CD4-positive, alpha-beta T cell treated with Interleukin-15 for 1 hour (primary cell): ENCODE data around the gene ANP32B.
A peak's percentile ranks its signal among the peaks of the same experiment; 100 is the strongest.
"Not testable (repeated sequence)": the region's sequence is repeated elsewhere in the genome, so short reads cannot be mapped to it uniquely, and the experiment has no call there.

Experiments used
- DNase-seq: peaks from one replicate; pipeline ENCODE4 v3.0.0-alpha.2; 2020

ANP32B gene

GRCh38 chr9:97964901-97965300 lies 18.2 kb upstream of the ANP32B start:
- DNase-seq: no peak

DNA sequence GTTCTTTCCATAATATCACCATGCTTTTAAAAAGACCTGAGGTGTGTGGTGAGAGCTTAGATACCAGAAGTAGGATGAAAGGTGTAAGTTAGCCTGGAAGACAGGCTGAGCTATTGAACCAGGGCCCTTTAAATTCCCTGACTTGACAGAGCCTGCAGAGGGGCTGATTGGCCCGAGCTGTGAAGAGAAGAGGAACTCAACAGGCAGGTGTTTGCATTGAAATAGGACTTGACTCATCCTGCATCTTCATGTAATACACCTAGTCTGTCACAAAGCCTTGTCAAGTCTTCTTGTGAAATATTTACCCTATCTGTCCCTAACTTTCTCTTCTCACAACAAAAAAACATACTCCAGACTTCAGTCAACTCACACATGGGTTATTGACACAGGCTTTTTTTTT lies 16.6 kb upstream of the ANP32B start:
- DNase-seq: no peak

DNA sequence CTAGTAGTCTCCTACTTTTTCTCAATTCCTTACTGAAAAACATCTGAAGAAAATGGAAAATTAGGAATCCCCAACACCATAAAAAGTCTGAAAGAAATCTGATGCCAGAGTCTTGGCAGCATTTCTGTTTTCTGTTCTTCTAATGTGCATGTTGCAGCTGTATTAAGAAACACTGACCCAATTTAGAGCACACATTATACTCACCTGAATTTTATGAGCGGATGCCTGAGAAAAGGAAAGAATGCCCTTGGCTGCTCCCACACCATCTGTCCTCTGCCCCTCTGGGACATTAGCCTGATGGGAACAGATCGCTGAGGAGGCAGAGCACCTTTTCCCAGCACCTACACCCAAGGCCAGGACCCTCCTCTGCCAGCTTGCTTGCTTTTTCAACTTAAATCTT lies 14.1 kb upstream of the ANP32B start:
- no peak for DNase-seq

DNA sequence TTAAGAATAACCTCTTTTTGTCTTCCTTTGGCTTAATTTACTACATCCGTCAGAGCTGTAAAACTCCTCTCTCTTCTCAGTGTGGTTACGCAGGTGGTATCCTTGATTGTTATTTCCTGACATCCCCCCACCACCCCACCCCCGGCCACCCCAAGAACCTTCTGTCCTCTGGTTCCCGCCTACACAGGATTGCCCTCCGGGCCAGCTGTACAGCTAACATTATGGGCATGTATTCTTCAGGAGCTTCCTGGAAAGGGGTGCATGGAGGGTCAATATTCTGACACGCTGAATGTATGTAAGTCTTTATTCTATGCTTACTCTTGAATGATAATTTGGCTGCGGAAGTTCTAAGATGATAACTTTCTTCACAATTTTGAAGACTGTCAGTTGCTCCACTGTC lies 13.0 kb upstream of the ANP32B start:
- DNase-seq: no peak

DNA sequence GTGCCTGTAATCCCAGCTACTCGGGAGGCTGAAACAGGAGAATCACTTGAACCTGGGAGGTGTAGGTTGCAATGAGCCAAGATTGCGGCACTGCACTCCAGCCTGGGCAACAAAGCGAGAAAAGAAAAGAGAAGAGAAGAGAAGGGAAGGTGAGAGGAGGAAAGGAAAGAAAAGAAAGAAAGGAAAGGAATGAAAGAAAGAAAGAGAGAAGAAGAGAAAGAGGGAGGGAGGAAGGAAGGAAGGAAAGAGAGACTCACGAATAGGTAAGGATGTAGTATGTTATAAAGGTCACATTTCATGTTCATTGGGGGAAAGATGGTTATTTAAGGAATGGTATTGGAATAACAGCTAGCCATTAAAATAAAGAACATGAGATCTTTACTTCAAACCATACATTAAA lies 10.4 kb upstream of the ANP32B start:
- DNase-seq: no peak

DNA sequence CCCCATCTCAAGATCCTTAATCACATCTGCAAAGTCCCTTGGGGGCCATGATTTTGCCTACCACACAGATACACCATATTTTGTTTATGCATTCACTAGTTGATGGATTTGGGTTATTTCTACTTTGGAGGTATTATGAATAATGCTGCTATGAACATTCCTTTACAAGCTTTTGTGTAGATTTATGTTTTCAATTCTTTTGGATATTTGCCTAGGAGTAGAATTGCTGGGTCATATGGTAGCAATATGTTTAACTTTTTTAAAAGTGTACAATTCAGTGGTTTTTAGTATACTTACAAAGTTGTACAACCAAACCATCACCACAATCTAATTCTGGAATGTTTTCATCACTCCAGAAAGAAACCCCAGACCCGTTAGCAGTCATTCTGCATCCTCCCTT lies 7.8 kb upstream of the ANP32B start:
- DNase-seq: no peak

DNA sequence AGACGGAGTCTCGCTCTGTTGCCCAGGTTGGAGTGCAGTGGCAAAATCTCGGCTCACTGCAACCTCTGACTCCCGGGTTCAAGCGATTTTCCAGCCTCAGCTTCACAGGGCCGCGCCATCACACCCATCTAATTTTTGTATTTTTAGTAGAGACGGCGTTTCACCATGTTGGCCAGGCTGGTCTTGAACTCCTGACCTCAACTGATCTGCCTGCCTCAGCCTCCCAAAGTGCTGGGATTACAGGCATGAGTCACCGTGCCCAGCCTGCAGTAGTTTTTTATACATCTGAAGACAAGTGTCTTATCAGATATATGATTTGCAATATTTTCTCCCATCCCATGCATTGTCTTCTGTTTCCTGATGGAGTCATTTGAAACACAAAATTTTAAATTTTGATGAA lies 6.5 kb upstream of the ANP32B start:
- not testable (repeated sequence) for DNase-seq

DNA sequence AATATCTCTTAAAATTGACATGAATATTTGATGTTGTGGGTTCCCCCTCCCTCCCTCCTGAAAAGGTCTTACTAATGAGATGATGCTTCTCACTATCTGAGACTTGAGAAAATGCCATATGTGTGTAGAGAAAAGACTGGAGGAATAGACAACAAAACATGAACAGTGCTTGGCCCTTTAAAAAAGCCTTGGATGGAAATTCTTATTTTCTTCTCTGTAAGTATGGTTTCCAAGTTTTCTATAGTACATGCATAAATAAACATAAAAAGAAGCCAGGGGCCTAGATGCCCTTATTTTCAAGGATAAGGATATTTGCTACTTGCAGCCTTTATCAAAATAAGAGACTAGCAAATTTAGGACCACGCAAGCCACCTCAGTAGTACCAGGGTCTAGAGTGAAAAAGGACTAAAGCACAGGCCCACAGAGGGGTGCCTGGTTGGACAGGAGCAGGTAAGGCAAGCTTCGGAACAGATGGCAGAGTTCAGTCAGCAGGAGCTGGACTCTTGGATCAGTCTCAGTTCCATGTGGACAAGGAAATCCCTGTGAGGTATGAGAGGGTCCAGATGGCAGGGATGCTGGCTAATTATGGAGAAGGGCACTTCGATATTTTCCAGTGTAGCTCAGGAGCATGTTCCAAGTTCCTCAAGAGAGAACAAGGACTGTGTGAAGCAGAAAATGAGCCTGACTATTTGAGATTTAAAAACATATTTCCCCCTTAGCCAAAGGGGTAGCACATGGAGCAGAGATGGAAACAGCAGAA lies 4.6 kb upstream of the ANP32B start:
- no peak for DNase-seq

- no peak for DNase-seq
Observed at GRCh38 chr9:97979788-97980478, 3.2 kb upstream of the ANP32B start.

GRCh38 chr9:97980479-97980803 lies 2.7 kb upstream of the ANP32B start:
- no peak for DNase-seq

GRCh38 chr9:97980918-97981845 lies 2.0 kb upstream of the ANP32B start:
- no peak for DNase-seq

- no peak for DNase-seq
Observed at GRCh38 chr9:97981846-97982682, 1.1 kb upstream of the ANP32B start.

DNA sequence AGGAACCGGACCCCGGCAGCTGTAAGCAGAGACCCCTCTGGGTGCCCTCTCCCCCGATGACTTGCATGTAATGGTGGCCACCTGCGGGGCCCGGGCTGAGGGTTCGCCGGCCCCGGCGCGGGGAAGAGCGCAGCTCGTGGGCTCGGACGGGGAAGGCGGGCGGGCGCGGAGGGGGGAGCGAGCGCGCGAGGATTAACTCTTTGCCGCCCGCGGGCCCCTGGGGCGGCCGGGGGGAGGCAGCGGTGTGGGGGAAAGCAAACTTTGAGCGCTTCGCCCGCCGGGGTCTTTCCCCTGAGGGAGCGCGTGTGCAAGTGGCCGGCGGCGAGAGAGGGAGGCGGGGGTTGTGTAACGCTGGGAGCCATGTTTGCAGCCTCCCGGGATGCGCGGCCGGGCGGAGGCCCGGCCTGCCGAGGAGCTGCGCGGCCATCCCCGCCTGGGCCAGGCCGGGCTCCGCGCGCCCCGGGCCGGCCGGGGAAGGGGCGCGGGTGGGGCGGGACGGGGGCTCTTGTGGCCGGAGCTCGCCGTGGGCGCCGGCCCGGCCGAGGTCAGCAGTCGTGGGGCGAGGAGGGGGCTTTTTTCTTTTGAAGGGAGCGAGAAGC lies 547 bp downstream of the ANP32B start:
- DNase-seq: peak; percentile 60

DNA sequence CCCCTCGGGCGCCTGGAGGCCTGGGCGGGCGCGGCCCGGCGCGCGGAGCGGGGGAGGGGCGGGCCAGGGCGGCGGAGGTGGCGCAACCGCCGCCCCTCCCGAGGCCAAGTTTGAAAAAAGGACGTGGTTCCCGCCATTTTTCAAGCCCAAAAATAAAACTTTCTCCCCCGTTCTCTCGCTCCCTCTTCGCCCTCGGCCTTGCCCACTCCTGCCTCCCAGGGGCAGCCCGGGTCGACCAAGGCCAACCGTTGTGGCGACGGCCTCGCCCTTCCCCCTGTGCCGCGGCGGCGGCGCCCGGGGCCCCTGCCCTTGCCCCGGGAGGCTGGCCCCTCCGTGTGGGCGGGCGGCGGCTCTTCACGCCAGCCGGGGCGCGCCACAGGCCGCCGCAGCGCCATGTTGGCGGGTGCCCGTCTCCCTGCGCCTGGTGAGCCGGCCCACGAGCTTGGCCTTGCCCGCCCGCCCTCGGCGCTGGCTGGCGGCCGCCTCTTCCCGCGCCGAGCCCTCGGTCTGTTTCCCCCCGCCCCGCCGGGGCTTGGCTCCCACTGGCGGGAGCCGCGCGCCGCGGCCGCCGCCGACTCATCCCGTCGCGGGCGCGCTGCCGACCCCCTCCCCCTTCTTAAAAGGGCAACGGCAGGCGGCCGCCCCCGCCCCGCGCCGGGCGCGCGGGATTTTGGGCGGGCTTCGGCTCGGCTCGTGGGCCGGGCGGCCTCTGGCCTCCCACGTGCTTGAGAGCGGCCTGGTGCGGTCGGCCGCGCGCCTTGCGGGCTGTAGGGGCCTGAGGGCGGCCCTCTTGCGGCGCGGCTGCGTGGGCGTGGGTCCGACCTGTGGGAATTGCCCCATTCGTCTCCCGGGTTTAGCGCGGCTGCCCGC lies 1.3 kb downstream of the ANP32B start:
- peak; percentile 80 for DNase-seq

DNA sequence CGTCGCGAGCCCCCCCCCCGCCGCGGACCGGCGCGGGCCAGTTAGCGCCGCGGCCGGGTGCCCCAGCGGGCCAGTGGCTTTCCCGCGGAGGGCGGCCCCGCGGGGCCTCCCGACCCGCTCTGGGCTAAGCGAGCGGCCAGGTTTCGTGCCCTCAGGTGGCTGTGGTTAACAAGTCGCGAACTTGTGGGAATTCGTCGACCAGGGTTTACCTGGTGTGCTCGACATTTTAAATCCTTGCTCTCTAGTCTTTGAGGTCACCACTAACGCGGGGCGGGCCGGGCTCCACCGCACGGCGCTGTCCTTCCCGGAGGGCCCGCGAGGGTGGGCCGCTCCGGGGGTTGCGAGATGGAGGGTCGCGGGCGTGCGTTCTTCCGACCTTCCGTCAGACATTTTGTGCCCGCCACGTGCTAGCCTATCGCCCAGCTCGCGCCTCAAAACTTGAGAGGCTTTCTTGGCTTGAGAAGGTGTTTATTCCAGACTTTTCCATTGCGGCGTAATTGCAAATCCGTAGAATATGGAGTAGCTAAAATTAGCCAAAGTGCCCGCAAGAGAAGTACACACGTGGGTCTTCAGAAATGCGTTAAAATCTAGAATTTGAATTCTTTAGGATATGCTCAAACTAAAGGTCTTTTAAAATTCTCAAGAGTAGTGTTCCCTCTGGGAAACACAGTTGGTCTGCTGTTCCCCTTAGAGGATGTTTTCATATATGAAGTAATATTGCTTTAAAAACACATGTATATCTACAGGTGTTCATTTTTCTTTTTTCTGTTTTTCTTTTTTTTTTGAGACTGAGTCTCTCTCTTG lies 2.1 kb downstream of the ANP32B start:
- DNase-seq: peak; percentile 40

DNA sequence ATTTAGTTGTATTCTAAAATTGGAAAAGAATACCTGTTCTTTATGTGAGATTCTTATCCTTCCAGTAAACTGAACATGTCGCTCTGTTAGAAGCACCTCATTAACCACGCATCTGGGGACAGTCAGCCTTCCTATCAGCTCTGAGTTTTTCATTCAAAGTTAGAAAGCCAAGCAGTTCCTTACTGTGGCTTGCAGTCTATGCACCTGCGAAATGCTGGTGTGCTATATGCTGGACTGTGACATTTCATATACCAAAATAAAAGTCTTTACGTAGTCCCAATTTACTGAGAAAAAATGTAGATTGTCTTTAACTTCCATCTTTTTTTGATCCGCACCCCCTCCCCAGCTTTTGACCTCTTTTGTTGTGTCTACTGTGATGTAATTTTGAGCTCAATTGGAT lies 4.3 kb downstream of the ANP32B start:
- no peak for DNase-seq

DNA sequence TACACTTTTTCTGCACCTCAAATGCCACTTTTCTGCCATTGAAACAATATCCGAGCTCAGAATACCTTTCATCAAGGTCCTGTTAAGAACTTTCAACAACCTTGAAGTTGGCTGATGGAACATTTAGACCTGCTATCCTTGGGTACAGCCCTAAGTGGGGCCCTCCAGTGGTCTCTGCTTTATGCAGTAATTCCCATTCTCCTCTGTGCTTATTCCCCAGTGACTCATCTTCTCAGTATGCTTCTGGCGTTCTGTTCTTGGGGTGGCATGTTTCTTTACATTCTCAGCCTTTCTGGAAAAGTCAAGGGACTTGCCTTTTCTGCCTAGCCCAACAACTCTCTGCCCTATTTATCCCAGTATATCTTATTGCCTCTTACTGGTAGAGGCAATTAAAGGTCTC lies 7.1 kb downstream of the ANP32B start:
- DNase-seq: no peak

DNA sequence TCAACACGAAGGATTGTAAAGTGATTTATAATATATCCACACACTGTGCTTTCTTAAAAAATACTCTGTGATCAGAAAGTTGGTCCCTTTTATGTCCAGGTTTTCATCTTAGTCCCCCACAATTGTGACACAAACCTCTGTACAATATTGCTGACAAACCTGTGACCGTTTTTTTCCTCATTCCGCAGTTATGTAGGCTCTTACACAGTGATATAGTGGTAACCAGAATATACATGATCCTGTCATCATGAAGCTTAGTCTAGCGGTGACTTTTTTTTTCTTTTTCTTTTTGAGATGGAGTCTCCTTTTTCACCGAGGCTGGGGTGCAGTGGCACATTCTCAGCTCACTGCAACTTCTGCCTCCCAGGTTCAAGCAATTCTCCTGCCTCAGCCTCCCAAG lies 8.7 kb downstream of the ANP32B start:
- no peak for DNase-seq

DNA sequence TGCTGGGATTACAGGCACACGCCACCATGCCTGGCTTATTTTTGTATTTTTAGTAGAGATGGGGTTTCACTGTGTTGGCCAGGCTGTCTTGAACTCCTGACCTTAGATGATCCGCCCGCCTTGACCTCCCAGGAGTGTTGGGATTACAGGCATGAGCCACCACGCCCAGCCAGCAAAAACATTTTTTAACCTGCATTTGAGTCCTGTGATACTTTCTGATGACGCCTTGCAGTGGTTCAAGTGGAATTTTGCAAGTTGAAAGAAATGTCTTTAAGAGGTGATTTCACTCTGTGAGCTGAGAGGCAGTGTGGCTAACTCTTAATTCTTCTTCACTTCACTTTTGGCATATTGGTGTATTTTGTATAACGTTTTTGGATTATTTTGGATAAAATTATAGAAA lies 9.1 kb downstream of the ANP32B start:
- no peak for DNase-seq

DNA sequence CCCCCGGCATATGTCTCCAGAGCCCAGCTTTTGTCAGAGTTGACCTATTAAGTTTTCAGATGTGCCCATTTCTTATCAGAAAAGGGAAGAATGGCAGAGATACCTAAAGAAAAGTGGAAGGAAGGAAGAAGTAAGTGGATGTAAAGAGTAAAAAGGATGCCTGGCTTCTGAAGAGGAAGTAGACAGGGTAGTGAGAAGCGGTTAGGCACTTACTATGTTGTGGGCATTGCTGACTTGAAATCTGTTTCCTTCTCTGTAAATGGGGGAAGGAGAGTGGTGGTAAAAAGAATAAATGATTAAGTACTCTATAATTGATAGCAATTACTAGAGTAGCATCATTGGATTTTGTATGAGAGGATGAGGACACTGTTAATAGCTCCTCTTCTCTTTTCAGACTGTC lies 9.9 kb downstream of the ANP32B start:
- DNase-seq: no peak

- DNase-seq: no peak
Observed at GRCh38 chr9:97994703-97995102, 11.6 kb downstream of the ANP32B start.
